Cortex of kidney (tissue), 1 donor: Measurements from ENCODE around the gene MOB3B.
"Not testable (repeated sequence)": the region's sequence is repeated elsewhere in the genome, so short reads cannot be mapped to it uniquely, and the experiment has no call there.

Source experiments
- DNase-seq: peaks from one replicate; lab custom pipeline; 2025; lab: John Stamatoyannopoulos, UW

Gene MOB3B

GRCh38 chr9:27518809-27519208, 10.8 kb downstream of the MOB3B start:
- DNase-seq: no peak

- no peak for DNase-seq
These were observed 11.6 kb downstream of the MOB3B start for GRCh38 chr9:27518006-27518405.

- no peak for DNase-seq
These were observed 15.1 kb downstream of the MOB3B start for GRCh38 chr9:27514551-27514950.

- no peak for DNase-seq
These were observed 17.8 kb downstream of the MOB3B start for GRCh38 chr9:27511771-27512170.

- DNase-seq: no peak
These were observed 18.8 kb downstream of the MOB3B start for GRCh38 chr9:27510780-27511179.

- no peak for DNase-seq
These were observed 22.6 kb downstream of the MOB3B start for GRCh38 chr9:27506981-27507380.

- no peak for DNase-seq
These were observed 23.9 kb downstream of the MOB3B start for GRCh38 chr9:27505744-27506161.

- no peak for DNase-seq
These were observed 25.4 kb downstream of the MOB3B start for GRCh38 chr9:27504259-27504658.

GRCh38 chr9:27503623-27504022, 26.0 kb downstream of the MOB3B start:
- no peak for DNase-seq

GRCh38 chr9:27500902-27501301, 28.7 kb downstream of the MOB3B start:
- not testable (repeated sequence) for DNase-seq

GRCh38 chr9:27499451-27499850, 30.2 kb downstream of the MOB3B start:
- no peak for DNase-seq

GRCh38 chr9:27497883-27498417, 31.7 kb downstream of the MOB3B start:
- DNase-seq: no peak

GRCh38 chr9:27496135-27496504, 33.5 kb downstream of the MOB3B start:
- no peak for DNase-seq

- DNase-seq: no peak
These were observed 34.0 kb downstream of the MOB3B start for GRCh38 chr9:27495480-27496134.

GRCh38 chr9:27491154-27491553, 38.5 kb downstream of the MOB3B start:
- no peak for DNase-seq

GRCh38 chr9:27489087-27489876, 40.3 kb downstream of the MOB3B start:
- DNase-seq: no peak

- no peak for DNase-seq
These were observed 41.7 kb downstream of the MOB3B start for GRCh38 chr9:27487927-27488326.

- DNase-seq: no peak
These were observed 42.4 kb downstream of the MOB3B start for GRCh38 chr9:27487128-27487640.

- no peak for DNase-seq
These were observed 44.5 kb downstream of the MOB3B start for GRCh38 chr9:27485158-27485557.

- no peak for DNase-seq
These were observed 46.0 kb downstream of the MOB3B start for GRCh38 chr9:27483576-27483975.

- no peak for DNase-seq
These were observed 46.9 kb downstream of the MOB3B start for GRCh38 chr9:27482709-27483108.

GRCh38 chr9:27478322-27478721, 51.3 kb downstream of the MOB3B start:
- no peak for DNase-seq

GRCh38 chr9:27476870-27477515, 52.6 kb downstream of the MOB3B start:
- DNase-seq: no peak
